Ovary (tissue), 10 donors: ENCODE measurements around the gene WBP1. TPM values are rescaled to one million over a fixed set of nuclear protein-coding genes. Genes with fewer than 3 reads are reported as not detected.
A peak's percentile ranks its signal among the peaks of the same experiment; 100 is the strongest.

Experiments used
- DNase-seq, 5 donors: peaks; one replicate each; pipeline ENCODE4 v3.0.0-alpha.2; 2019 to 2020
- H3K27ac ChIP-seq, 2 donors: fragments of 200-600 bp; one replicate each; pipeline versions ENCODE4 v1.5.1 to v1.8.0; 2019 to 2022
- H3K27me3 ChIP-seq: fragments of 200-600 bp; one replicate; pipeline ENCODE4 v1.8.0; 2022
- H3K36me3 ChIP-seq: fragments of 200-600 bp; sonication (generic); one replicate; pipeline ENCODE4 v1.5.1; 2019
- H3K4me1 ChIP-seq: one replicate; pipeline ENCODE4 v1.8.1; 2013; ENCODE audit warnings: mild to moderate bottlenecking, moderate library complexity; ENCODE audit not compliant: insufficient read depth
- H3K4me3 ChIP-seq: fragments of 200-600 bp; sonication (generic); one replicate; pipeline ENCODE4 v1.5.1; 2017
- H3K9me3 ChIP-seq, 2 donors: fragments of 200-600 bp in 1 of 2; sonication (generic) in 1 of 2; one replicate each; pipeline versions ENCODE4 v1.5.1 to v1.8.1; 2013 to 2019; ENCODE audit warnings: mild to moderate bottlenecking in 1 of 2, moderate library complexity in 1 of 2
- EP300 ChIP-seq: sonication (generic); formaldehyde crosslinking; IDR thresholded peaks from one replicate; pipeline ENCODE4 v1.6.1; 2017; ENCODE audit warnings: antibody characterized with exemption
- POLR2A ChIP-seq: fragments of 450-650 bp; IDR thresholded peaks from one replicate; pipeline ENCODE4 v1.6.1; 2017; ENCODE audit warnings: antibody characterized with exemption, mild to moderate bottlenecking, moderate library complexity
- WGBS, 3 donors: extraction: QIAGEN DNeasy Blood & Tissue Kit in 1 of 3; methylation state at CpG; one replicate each; pipeline versions ENCODE4 v1.1.5 to v1.1.7; 2013 to 2017; 5-methylcytosine and 5-hydroxymethylcytosine counted together
- intact Hi-C, 4 donors: fragments of 100-400 bp; cut with DNase I; formaldehyde crosslinking; loops; one replicate each; pipeline versions ENCODE4 v1.11.0 to v1.15.1; 2022 to 2023
- long read RNA-seq, 3 donors: library from polyadenylated mRNA in 2 of 3; unstranded in 2 of 3; transcript quantifications; one replicate each; pipeline ENCODE4 v2.0.0 and lab custom pipeline, GENCODE V29; 2021 to 2026
- polyA plus RNA-seq, 2 donors: library from polyadenylated mRNA; stranded (reverse); fragments of 200-250 nt in 1 of 2; fragments of 350-450 nt in 1 of 2; fragmentation: Illumina TruSeq in 1 of 2; extraction: RNeasy Lipid Tissue Mini Kit (QIAGEN cat#74804) in 1 of 2; gene quantifications; one replicate each; pipeline ENCODE4 v1.2.3, GENCODE V29; 2013 to 2014
- total RNA-seq, 7 donors: library from RNA; depleted of rRNA in 2 of 7; stranded (reverse); fragments of >200 nt in 2 of 7; fragmentation: NEBNext Ultra II Directional in 3 of 7; extraction: Animal tissue kit (Norgen Biotek cat#: 25700) in 3 of 7; gene quantifications; one replicate each; pipeline versions ENCODE4 v1.1.0 to v1.2.4, GENCODE V29; 2016 to 2023
- TF ChIP-seq, protein P1 (sequence below), 3 donors: fragments of 450-650 bp in 2 of 3; fragments of 200-600 bp in 1 of 3; IDR thresholded peaks; one replicate each; pipeline versions ENCODE4 v1.5.1 to v1.8.0; 2016 to 2022; ENCODE audit warnings: antibody characterized with exemption in 3 of 3, mild to moderate bottlenecking in 1 of 3
- donor health status: DM: no; HTN: no; CAD: no; lungs with moderate emphysema.
- donor health status: DM: no; HTN: no; CAD: no.
- donor health status: Bipolar disorder and iron deficiency.
- donor health status: DM: yes; HTN: yes; CAD: no.
- donor health status: DM: no; HTN: no; CAD: no.
- donor health status: DM: yes; HTN: yes; CAD: no.

WBP1 gene
- total RNA-seq (10 to 100 TPM; 61.9 to 93.8 (median 73.3) TPM), polyA plus RNA-seq (100 to 1,000 TPM in 1 of 2 donors, 10 to 100 TPM in 1; 52.4 to 114 TPM)
- long read RNA-seq, donor 1, transcript WBP1-201 (4 exons, 1,294 nt): major isoform, 32 of 61 reads
- long read RNA-seq, donor 1, partial matches to known transcripts: 15 of 61 reads
- long read RNA-seq, donor 1, other reads (novel, unspliced or antisense): 7 of 61 reads
- long read RNA-seq, donor 2, transcript WBP1-201 (4 exons, 1,294 nt): major isoform, 32 of 57 reads
- long read RNA-seq, donor 2, partial matches to known transcripts: 16 of 57 reads
- long read RNA-seq, donor 2, other reads (novel, unspliced or antisense): 0 of 57 reads
- long read RNA-seq, donor 3, transcript WBP1-201 (4 exons, 1,294 nt): major isoform, 23 of 56 reads
- long read RNA-seq, donor 3, transcript WBP1-212 (3 exons, 919 nt): minor isoform, 7 of 56 reads
- long read RNA-seq, donor 3, partial matches to known transcripts: 5 of 56 reads
- long read RNA-seq, donor 3, other reads (novel, unspliced or antisense): 12 of 56 reads

DNA sequence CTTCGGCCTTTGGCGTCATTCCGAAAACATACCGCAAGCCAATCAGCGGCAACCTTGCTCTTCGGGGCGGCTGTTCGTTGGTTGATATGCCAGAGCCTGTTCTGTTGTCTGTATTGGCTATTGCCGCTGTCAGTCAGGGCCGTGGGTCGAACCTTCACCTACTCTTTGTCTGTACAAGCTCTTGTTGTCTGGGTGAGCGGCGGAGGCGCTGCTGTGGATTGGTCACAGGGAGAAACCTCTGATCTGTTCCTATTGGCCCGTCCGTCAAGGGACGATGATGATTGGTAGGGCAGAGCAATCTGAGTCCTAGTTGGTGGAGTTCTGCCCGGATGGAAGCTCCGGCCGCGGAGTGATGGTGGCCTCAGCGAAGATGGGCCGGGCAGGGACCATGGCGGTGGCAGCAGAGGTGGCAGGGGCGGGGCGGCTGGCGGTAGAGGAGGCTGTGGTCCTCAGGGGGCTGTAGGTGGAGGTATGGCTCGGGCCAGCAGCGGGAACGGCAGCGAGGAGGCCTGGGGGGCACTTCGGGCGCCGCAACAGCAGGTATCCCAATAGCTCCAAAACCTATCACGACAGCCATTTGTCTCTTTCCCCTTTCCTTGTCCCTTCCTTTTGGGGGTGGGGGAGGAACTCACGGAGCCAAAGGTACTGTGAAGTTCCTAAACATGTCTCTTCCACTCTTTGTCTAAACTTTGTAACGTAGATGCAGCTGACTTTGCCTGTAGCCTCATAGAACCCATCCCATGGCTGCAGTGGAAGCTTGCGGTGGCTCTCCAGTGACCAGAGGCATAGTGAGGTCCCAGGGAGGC is at the start of gene WBP1:
TSS of gene WBP1 (plus strand) at position 307 of the 806 bp plus-strand sequence. CDS start at position 472, 165 bp downstream.
- intact Hi-C loops: no loop called here
- Histone ChIP-seq H3K4me1 (peaks cover 9% of the 10 kb centered on the region), H3K9me3 (no peaks in the 10 kb centered on the region), H3K27ac (peak within 1 kb of the TSS; percentile 81 to 85), H3K36me3 (no peaks in the 10 kb centered on the region), H3K27me3 (no peaks in the 10 kb centered on the region), H3K4me3 (peak within 1 kb of the TSS; percentile 62)
- WGBS, 3 donors: 0 to 1% (median 0%) methylated on average over 37 to 38 of the region's 38 CpGs
- TF ChIP-seq POLR2A: no peak
- TF ChIP-seq, protein P1, sequence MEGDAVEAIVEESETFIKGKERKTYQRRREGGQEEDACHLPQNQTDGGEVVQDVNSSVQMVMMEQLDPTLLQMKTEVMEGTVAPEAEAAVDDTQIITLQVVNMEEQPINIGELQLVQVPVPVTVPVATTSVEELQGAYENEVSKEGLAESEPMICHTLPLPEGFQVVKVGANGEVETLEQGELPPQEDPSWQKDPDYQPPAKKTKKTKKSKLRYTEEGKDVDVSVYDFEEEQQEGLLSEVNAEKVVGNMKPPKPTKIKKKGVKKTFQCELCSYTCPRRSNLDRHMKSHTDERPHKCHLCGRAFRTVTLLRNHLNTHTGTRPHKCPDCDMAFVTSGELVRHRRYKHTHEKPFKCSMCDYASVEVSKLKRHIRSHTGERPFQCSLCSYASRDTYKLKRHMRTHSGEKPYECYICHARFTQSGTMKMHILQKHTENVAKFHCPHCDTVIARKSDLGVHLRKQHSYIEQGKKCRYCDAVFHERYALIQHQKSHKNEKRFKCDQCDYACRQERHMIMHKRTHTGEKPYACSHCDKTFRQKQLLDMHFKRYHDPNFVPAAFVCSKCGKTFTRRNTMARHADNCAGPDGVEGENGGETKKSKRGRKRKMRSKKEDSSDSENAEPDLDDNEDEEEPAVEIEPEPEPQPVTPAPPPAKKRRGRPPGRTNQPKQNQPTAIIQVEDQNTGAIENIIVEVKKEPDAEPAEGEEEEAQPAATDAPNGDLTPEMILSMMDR (IDR thresholded peaks at IDR 0.05): no peak
- no peak for TF ChIP-seq EP300
- peak; percentile 99 to 100 (median 99) for DNase-seq

- WGBS, 3 donors: 52 to 58% (median 55%) methylated on average over 8 of the region's 8 CpGs
- Histone ChIP-seq H3K27ac (no peak overlapping the region), H3K4me1 (peaks cover 19% of the 10 kb centered on the region), H3K36me3 (no peaks in the 10 kb centered on the region), H3K4me3 (no peak overlapping the region), H3K9me3 (no peaks in the 10 kb centered on the region), H3K27me3 (no peaks in the 10 kb centered on the region)
- TF ChIP-seq POLR2A (no peak), EP300 (no peak)
- TF ChIP-seq, protein P1 (IDR thresholded peaks at IDR 0.05): no peak
- intact Hi-C loops: no loop called here
- DNase-seq: no peak
These were observed 45.1 kb upstream of the WBP1 start for GRCh38 chr2:74413001-74413698.

DNA sequence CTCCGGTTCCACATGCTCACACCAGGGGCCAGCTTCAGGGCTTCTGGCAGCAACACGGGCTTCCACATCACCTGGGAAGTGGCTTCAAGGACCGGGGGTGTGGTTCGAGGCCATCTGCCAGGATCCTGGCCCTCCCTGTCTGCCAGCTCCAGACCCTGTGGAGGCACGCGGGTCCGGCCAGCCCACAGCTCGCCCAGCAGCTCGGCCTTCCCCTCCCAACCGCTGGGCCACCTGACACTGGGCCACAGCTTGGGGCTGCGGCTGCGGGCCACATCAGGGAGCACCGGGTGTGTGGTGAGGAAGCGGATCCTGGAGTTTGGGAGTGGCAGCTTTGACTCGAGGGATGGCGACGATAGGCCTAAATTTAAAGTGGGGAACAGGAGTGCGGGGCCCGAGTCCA is 43.8 kb upstream of the WBP1 start:
- Histone ChIP-seq H3K36me3 (no peaks in the 10 kb centered on the region), H3K9me3 (no peaks in the 10 kb centered on the region), H3K27me3 (no peaks in the 10 kb centered on the region), H3K27ac (peak overlapping the region in 1 of 2 donors; percentile 15), H3K4me3 (peak overlapping the region; percentile 44), H3K4me1 (peaks cover 19% of the 10 kb centered on the region)
- TF ChIP-seq, protein P1 (IDR thresholded peaks at IDR 0.05): no peak
- TF ChIP-seq EP300: no peak
- TF ChIP-seq POLR2A: no peak
- intact Hi-C loops: no loop called here
- peak in 1 of 5 donors; percentile 43 for DNase-seq
- 24 to 37% (median 26%) methylated on average over 19 of the region's 19 CpGs for WGBS, 3 donors
